Hepatic stellate cell (primary cell): ENCODE measurements around the gene PRR23E.

Experiments used
- DNase-seq: peaks from one replicate; pipeline ENCODE4 v3.0.0; 2011; ENCODE audit warnings: low spot score

Gene PRR23E

DNA sequence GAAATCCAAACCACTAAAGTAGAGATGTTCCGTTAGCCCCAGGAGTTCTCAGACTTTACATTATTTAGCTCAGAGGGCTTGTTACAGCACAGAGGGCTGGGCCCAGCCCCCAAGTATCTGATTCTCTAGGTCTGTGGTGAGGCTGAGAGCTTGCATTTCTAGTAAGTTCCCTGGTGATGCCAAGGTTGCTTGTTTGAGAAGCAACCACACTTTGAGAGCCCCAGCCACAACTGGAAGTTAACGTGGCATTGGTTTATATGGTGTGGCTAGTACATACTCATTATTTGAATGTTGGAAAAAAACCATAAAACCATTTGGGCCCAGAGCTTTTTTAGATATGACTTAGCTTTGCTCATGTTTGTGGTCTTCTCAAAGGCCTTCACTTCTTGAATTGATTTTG lies 35.9 kb downstream of the PRR23E start:
- DNase-seq = no peak

DNA sequence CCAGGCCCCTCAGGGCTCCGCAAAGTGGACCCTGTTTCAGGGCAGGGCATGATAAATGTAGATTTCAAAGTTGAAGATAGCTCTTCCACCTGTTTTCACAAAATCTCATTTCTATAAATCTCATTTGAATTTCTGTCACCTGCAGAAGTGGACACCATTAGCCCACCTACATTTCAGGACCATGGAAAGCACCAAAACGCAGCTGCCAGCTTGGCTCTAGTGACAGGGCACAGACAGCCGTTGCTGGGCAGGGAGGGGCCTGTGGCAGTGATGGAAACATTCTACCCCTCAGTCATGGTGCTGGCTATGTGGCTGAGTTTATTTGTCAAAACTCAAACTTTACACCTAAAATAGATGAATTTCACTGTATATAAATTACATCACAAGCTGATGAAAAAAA lies 40.4 kb downstream of the PRR23E start:
- no peak for DNase-seq

DNA sequence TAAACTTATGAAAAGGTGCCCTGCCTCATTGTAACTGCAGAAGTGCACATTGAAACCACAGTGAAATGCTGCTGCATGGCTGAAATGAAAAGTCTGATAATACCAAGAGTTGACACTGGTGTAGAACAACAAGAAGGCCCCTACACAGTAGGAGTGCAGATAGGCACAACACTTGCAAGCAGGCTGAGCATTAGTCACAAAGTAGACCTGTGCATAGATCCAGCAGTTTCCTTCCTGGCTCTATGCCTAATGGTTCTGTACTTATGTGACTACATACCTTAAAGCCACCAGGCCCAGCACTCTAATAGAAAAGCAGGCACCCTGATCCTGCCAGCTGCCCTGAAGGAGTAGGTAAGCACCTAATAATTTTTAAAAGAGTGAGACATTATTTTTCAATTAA lies 41.8 kb downstream of the PRR23E start:
- DNase-seq = no peak

DNA sequence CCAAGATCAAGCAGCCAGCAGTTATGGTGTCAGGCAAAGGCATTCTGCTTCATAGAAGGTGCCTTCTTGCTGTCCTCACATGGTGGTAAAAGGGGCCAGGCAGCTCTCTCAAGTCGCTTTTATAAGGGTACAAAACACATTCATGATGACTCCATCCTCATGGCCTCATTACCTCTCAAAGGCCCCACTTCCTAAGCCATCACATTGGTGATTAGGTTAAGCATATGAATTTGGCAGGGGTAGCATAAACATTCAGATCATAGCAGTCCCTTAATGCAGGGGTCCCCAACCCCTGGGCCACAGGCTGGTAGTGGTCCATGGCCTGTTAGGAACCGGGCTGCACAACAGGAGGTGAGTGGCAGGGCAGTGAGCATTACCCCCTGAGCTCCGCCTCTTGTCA lies 42.8 kb downstream of the PRR23E start:
- DNase-seq = no peak

DNA sequence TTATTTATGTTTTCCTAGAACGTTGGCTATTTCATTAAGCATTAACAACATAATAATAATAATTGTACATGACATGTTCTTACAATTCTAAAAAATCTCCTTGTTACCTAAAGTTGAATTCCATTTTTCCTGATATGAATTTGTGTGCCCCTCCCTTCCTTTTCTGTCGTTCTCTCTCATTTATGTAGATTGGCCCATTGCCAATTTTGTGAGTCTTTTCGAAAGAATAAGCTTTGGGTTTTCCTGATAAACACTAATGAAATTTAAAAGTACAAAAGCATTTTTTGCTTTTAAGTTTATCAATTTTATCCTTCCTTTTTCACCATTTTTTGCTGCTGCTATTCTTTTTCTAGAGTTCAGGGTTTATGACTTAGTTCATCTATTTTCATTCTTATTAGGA lies 44.9 kb downstream of the PRR23E start:
- DNase-seq = no peak

DNA sequence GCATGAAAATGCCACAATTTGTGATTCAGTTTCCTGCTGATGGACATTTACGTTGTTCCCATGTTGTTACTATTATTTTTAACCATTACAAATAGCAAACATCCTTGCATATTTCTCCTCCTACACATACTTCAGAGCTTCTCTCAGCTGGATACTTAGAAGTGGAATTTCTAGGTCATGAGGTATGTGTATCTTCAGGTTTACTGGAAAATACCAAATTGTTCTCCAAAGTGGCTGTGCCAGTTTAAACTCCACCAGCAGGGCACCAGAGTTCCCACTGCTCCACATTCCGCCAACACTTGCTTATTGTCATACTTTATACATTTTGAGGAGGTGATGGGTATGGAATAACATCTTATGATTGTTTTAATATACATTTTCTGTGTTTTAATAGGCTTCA lies 45.7 kb downstream of the PRR23E start:
- no peak for DNase-seq

DNA sequence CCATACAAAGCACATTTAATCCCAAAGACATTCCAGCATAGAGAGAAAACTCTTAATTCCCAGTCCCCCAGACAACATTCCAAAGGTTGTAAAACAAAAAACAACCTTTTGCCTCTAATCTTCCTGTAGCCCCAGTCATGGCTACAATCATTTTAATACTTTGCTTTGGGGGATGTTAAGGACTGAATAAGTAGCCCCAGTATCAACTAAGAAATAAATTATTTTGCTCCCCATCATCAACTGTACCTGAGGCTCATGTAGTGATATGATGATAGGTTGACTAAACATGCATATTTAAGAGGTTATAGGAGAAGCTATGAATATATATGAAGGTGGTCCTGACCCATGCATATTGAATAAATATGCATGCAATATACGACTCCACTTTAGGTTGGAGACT lies 54.4 kb downstream of the PRR23E start:
- DNase-seq = no peak
